ENCODE measurements around the gene PLEK.
"Not testable (repeated sequence)": the region's sequence is repeated elsewhere in the genome, so short reads cannot be mapped to it uniquely, and the experiment has no call there.

Gene PLEK

GRCh38 chr2:68351997-68352396 lies 13.1 kb upstream of the PLEK start:
- H3K4me3 ChIP-seq (ENCODE audit: low read depth, low read length): no peak overlapping the region
- DNase-seq (ENCODE audit: low read depth): no peak

GRCh38 chr2:68352651-68353391 lies 12.3 kb upstream of the PLEK start:
- DNase-seq (ENCODE audit: low read depth): no peak

GRCh38 chr2:68356599-68357239 lies 8.4 kb upstream of the PLEK start:
- no peak for DNase-seq (ENCODE audit: low read depth)
- no peak overlapping the region for H3K4me3 ChIP-seq (ENCODE audit: low read depth, low read length)

More at GRCh38 chr2:68352651-68353391, 12.3 kb upstream of the PLEK start:
- no peak overlapping the region for H3K4me3 ChIP-seq (ENCODE audit: low read depth, low read length)

GRCh38 chr2:68357605-68358337 lies 7.3 kb upstream of the PLEK start:
- peak; percentile 24 for DNase-seq (ENCODE audit: low read depth)
- H3K4me3 ChIP-seq (ENCODE audit: low read depth, low read length): no peak overlapping the region

- no peak overlapping the region for H3K4me3 ChIP-seq (ENCODE audit: low read depth, low read length)
- no peak for DNase-seq (ENCODE audit: low read depth)
Observed at GRCh38 chr2:68359889-68360288, 5.2 kb upstream of the PLEK start.

- no peak overlapping the region for H3K4me3 ChIP-seq (ENCODE audit: low read depth, low read length)
- DNase-seq (ENCODE audit: low read depth): no peak
Observed at GRCh38 chr2:68362069-68362468, 3.0 kb upstream of the PLEK start.

- no peak overlapping the region for H3K4me3 ChIP-seq (ENCODE audit: low read depth, low read length)
- DNase-seq (ENCODE audit: low read depth): no peak
Observed at GRCh38 chr2:68362749-68363148, 2.3 kb upstream of the PLEK start.

- no peak overlapping the region for H3K4me3 ChIP-seq (ENCODE audit: low read depth, low read length)
- no peak for DNase-seq (ENCODE audit: low read depth)
Observed at GRCh38 chr2:68363721-68364120, 1.4 kb upstream of the PLEK start.

- no peak overlapping the region for H3K4me3 ChIP-seq (ENCODE audit: low read depth, low read length)
- no peak for DNase-seq (ENCODE audit: low read depth)
Observed at GRCh38 chr2:68366083-68366560, 1.0 kb downstream of the PLEK start.

- H3K4me3 ChIP-seq (ENCODE audit: low read depth, low read length): no peak overlapping the region
- DNase-seq (ENCODE audit: low read depth): no peak
Observed at GRCh38 chr2:68367953-68368653, 3.0 kb downstream of the PLEK start.

- no peak overlapping the region for H3K4me3 ChIP-seq (ENCODE audit: low read depth, low read length)
- peak; percentile 45 for DNase-seq (ENCODE audit: low read depth)
Observed at GRCh38 chr2:68368654-68369336, 3.7 kb downstream of the PLEK start.

GRCh38 chr2:68369337-68369734 lies 4.3 kb downstream of the PLEK start:
- H3K4me3 ChIP-seq (ENCODE audit: low read depth, low read length): no peak overlapping the region
- DNase-seq (ENCODE audit: low read depth): no peak

GRCh38 chr2:68371138-68371537 lies 6.1 kb downstream of the PLEK start:
- no peak for DNase-seq (ENCODE audit: low read depth)
- no peak overlapping the region for H3K4me3 ChIP-seq (ENCODE audit: low read depth, low read length)

GRCh38 chr2:68371581-68371980 lies 6.5 kb downstream of the PLEK start:
- no peak for DNase-seq (ENCODE audit: low read depth)
- no peak overlapping the region for H3K4me3 ChIP-seq (ENCODE audit: low read depth, low read length)

GRCh38 chr2:68372485-68372884 lies 7.4 kb downstream of the PLEK start:
- no peak for DNase-seq (ENCODE audit: low read depth)
- H3K4me3 ChIP-seq (ENCODE audit: low read depth, low read length): no peak overlapping the region

GRCh38 chr2:68374184-68374583 lies 9.1 kb downstream of the PLEK start:
- DNase-seq (ENCODE audit: low read depth): no peak
- no peak overlapping the region for H3K4me3 ChIP-seq (ENCODE audit: low read depth, low read length)

- no peak overlapping the region for H3K4me3 ChIP-seq (ENCODE audit: low read depth, low read length)
- no peak for DNase-seq (ENCODE audit: low read depth)
Observed at GRCh38 chr2:68375582-68375981, 10.5 kb downstream of the PLEK start.

- H3K4me3 ChIP-seq (ENCODE audit: low read depth, low read length): no peak overlapping the region
- DNase-seq (ENCODE audit: low read depth): no peak
Observed at GRCh38 chr2:68377137-68377780, 12.2 kb downstream of the PLEK start.

- H3K4me3 ChIP-seq (ENCODE audit: low read depth, low read length); DNase-seq (ENCODE audit: low read depth): not testable (repeated sequence)
Observed at GRCh38 chr2:68378779-68379178, 13.7 kb downstream of the PLEK start.

All from skeletal muscle cell (primary cell).